ENCODE results near the gene TMCO6.
"Not testable (repeated sequence)": the region's sequence is repeated elsewhere in the genome, so short reads cannot be mapped to it uniquely, and the experiment has no call there.

TMCO6 gene

DNA sequence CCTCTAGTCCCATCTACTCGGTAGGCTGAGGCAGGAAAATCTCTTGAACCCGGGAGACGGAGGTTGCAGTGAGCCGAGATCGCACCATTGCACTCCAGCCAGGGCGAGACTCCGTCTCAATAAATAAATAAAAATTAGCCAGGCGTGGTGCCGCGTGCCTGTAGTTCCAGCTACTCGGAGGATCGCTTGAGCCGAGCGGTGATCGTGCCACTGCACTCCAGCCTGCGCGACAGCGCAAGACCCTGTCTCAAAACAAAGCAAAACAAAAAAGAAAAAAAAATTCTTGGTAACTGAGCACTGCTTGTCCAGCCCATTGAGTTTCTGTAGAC is 24.7 kb downstream of the TMCO6 start:
- TF ChIP-seq, protein P1, sequence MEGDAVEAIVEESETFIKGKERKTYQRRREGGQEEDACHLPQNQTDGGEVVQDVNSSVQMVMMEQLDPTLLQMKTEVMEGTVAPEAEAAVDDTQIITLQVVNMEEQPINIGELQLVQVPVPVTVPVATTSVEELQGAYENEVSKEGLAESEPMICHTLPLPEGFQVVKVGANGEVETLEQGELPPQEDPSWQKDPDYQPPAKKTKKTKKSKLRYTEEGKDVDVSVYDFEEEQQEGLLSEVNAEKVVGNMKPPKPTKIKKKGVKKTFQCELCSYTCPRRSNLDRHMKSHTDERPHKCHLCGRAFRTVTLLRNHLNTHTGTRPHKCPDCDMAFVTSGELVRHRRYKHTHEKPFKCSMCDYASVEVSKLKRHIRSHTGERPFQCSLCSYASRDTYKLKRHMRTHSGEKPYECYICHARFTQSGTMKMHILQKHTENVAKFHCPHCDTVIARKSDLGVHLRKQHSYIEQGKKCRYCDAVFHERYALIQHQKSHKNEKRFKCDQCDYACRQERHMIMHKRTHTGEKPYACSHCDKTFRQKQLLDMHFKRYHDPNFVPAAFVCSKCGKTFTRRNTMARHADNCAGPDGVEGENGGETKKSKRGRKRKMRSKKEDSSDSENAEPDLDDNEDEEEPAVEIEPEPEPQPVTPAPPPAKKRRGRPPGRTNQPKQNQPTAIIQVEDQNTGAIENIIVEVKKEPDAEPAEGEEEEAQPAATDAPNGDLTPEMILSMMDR (IDR thresholded peaks at IDR 0.05; ENCODE audit: low read depth, low read length) = no peak
- no peak for DNase-seq (ENCODE audit: low read depth in 2 of 2)
- peak overlapping the region; percentile 78 to 92 for H3K4me3 ChIP-seq (replicated peaks in 1 of 2; ENCODE audit: low read depth in 2 of 2, low read length in 2 of 2)

DNA sequence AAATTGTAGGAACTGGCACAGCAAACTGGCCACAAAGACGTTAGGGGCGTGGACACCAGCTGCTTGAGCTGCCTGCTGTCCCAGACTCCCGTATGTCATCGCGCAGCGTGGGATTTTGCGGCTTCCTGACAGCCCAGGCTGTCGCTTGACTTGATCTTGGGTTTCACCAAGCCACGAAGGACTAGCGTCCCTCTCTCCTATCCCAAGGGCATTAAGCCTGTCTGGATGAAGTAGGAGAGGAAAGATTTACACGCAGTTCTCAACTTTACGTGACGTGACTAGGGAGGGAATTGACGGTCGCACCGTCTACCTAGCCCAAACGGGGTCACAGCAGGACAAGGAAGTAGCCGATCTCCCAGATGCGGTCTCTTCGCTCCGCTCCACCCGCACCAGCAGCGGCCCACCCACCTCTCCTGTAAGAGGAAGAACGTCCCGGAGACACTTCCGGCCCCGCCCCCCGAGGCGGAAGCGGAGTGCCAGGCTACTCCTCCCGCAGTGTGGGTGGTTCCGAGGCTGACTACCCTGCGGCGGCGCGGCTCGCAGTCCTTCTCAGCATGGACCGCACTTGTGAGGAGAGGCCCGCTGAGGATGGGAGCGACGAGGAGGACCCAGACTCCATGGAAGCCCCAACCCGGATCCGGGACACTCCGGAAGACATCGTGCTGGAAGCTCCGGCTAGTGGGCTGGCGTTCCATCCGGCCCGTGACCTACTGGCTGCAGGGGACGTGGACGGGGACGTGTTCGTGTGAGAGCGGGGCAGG is 25.3 kb downstream of the TMCO6 start, which contains the start of gene WDR55:
Gene WDR55 (plus strand): TSS at position 546 of the 761 bp plus-strand sequence. CDS start 9 bp downstream, at position 555.
- DNase-seq (ENCODE audit: low read depth in 2 of 2) = peak; percentile 91 to 93
- TF ChIP-seq, protein P1 (IDR thresholded peaks at IDR 0.05; ENCODE audit: low read depth, low read length) = no peak

DNA sequence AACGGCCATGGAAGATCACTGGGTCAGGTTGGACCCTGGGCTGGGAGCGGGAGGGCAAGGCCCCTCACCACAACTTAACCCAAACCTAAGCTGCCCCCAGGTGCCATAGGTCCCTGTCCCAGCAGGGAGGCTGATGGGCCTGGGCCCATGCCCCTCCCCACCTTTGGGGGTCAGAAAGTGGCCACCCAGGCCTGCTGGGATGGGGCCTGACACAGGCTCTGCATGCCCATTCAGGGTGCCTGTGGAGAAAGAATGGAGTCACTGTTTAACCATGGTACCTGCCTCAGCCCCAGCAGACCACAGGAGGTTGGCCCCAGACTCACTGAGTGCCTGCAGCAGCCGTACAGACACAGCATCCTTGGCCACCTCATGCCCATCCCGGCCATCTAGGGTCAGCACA is 31.8 kb downstream of the TMCO6 start:
- H3K4me3 ChIP-seq (replicated peaks in 1 of 2; ENCODE audit: low read depth in 2 of 2, low read length in 2 of 2); DNase-seq (ENCODE audit: low read depth in 2 of 2): not testable (repeated sequence)

More for the DNA sequence above, 25.3 kb downstream of the TMCO6 start, which contains the start of gene WDR55:
- peak within 1 kb of the TSS; percentile 78 to 92 for H3K4me3 ChIP-seq (replicated peaks in 1 of 2; ENCODE audit: low read depth in 2 of 2, low read length in 2 of 2)

DNA sequence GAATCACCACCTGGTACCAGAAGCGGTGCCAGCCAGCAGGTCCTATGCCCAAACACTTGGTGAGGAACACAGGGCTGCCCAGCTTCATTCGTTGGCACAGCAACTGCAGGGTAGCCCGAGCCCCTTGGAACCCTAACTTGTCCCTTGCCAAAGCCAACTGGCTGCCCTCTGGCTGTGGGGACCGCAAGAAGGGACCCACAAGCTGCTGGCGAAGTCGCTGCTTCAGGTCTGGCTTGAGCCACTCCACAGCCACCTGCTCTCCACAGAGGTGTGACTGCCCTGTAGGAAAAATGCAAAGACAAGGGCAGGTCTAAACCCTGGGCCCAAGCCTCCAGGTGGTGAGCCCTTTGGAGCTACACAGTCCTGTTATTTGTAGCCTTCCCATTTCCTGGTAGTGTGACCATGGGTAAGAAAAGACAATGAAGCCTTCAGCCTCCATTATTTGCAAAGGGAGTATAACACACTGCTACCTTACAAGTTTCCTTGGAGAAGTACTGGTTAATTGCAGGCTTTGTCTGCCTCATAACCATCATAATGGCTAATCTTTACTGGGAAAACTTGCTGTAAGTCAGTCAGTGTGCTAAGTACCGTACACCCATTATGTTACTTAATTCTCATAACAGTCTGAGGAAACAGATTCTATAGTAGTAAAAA is 32.3 kb downstream of the TMCO6 start:
- no peak overlapping the region for H3K4me3 ChIP-seq (replicated peaks in 1 of 2; ENCODE audit: low read depth in 2 of 2, low read length in 2 of 2)
- no peak for DNase-seq (ENCODE audit: low read depth in 2 of 2)
- TF ChIP-seq, protein P1 (IDR thresholded peaks at IDR 0.05; ENCODE audit: low read depth, low read length) = no peak

DNA sequence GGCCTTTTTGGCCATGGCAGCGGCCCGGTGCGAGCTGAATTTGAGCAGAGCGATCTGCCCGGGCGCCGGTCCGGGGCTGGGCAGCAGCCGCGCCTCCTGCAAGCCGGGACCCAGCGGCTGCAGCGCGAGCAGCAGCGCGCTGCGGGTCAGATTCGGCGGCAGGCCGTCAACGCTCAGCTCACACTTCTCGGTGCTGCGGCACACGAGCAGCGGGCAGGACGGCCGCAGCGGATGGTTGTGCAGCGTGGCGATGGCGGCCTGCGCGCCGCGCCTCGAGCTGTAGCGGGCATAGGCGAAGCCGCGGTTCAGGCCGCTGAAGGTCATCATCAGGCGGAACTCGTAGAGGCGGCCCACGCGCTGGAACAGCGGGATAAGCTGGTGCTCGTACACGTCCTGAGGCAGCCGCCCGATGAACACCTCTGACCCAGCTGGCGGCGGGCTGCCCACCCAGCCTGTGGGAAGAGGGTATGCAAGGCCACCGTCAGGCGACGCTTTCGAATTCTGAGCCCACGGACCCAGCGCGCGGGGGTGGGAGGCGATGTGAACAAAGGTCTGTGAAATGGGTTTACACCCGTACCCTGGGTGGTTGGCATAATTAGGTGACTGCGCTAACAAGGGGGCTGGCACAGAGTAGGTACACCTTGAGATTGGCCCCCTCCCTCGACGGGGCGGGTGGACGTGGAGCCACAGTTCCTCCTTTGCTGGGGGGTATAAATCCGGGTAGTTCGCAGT is 33.4 kb downstream of the TMCO6 start:
- peak; percentile 18 to 21 for DNase-seq (ENCODE audit: low read depth in 2 of 2)
- TF ChIP-seq, protein P1 (IDR thresholded peaks at IDR 0.05; ENCODE audit: low read depth, low read length) = no peak
- H3K4me3 ChIP-seq (replicated peaks in 1 of 2; ENCODE audit: low read depth in 2 of 2, low read length in 2 of 2) = no peak overlapping the region

DNA sequence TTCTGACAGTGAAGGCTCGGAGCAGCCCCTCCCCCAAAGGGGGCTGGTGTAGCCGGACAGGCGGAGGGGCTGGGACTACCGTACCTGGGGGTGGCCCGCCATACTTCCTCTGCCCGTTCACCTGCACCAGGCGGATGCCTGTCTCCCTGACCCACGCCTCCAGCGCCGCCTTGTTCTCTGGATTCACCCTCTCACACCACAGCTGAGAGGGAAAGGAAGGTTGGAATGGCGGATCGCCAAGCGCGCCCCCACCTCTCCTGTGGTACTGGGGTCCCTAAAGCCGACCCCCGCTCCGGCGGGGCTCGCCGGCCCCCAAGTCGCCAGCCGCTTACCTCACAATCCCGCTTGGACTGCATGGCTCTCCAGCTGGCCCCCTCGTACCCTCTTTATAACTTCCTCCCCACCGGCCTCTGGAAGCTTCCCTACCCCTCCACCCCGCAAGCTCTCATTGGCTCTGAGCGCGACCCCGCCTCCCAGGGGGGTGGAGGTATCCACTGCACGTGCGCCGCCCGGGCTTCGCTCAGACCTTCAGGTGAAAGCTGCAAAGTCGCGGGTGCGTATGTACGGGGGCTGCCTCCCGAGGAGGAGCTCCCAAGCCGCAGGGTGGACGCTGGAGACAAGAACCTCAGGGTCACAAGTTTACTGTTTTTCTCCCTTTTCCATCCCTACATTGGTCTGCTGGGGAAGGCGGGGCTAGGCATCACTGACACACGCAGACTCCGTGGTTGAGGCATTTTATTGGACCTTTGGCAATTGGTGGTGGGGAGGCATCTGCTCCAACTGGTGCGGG is 34.1 kb downstream of the TMCO6 start, which contains the start of gene DND1:
Gene DND1 (minus strand): TSS at position 390 of the 790 bp plus-strand sequence. CDS start 34 bp downstream, at position 356.
- no peak for DNase-seq (ENCODE audit: low read depth in 2 of 2)
- TF ChIP-seq, protein P1 (IDR thresholded peaks at IDR 0.05; ENCODE audit: low read depth, low read length) = no peak
- no peak within 1 kb of the TSS for H3K4me3 ChIP-seq (replicated peaks in 1 of 2; ENCODE audit: low read depth in 2 of 2, low read length in 2 of 2)

Data from cardiac fibroblast (primary cell).